Effector memory CD4-positive, alpha-beta T cell (primary cell): Measurements from ENCODE around the gene RNF11.

Source experiments
- DNase-seq, 3 donors: peaks; one replicate each; pipeline ENCODE4 v3.0.0-alpha.2; 2020
- H3K27ac ChIP-seq: 2 replicates; pipeline ENCODE4 v1.7.0; 2013; ENCODE audit warnings: mild to moderate bottlenecking, low read length, moderate library complexity; ENCODE audit not compliant: insufficient read depth, poor library complexity, severe bottlenecking
- H3K27me3 ChIP-seq: replicated peaks from 2 replicates; pipeline ENCODE4 v1.7.0; 2013; ENCODE audit warnings: mild to moderate bottlenecking, low read length; ENCODE audit not compliant: insufficient read depth, control insufficient read depth, poor library complexity, severe bottlenecking
- H3K36me3 ChIP-seq: 2 replicates; pipeline ENCODE4 v1.7.0; 2013; ENCODE audit warnings: mild to moderate bottlenecking, low read length, moderate library complexity; ENCODE audit not compliant: control insufficient read depth, insufficient read depth
- H3K4me1 ChIP-seq: 2 replicates; pipeline ENCODE4 v1.7.0; 2013; ENCODE audit warnings: low read length, mild to moderate bottlenecking; ENCODE audit not compliant: control insufficient read depth, insufficient read depth, poor library complexity, severe bottlenecking
- H3K4me3 ChIP-seq: 2 replicates; pipeline ENCODE4 v1.7.0; 2013; ENCODE audit warnings: low read length, low read depth, mild to moderate bottlenecking; ENCODE audit not compliant: insufficient read depth, poor library complexity, severe bottlenecking
- H3K9me3 ChIP-seq: 2 replicates; pipeline ENCODE4 v1.7.0; 2013; ENCODE audit warnings: mild to moderate bottlenecking, low read length, moderate library complexity; ENCODE audit not compliant: control insufficient read depth
- total RNA-seq, 3 donors: gene quantifications; one replicate each; lab custom pipeline; 2026; lab: John Stamatoyannopoulos, UW

The RNF11 gene, protein sequence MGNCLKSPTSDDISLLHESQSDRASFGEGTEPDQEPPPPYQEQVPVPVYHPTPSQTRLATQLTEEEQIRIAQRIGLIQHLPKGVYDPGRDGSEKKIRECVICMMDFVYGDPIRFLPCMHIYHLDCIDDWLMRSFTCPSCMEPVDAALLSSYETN
- total RNA-seq, result 70.9 to 170 (median 116) reads per million in 3 donors

DNA sequence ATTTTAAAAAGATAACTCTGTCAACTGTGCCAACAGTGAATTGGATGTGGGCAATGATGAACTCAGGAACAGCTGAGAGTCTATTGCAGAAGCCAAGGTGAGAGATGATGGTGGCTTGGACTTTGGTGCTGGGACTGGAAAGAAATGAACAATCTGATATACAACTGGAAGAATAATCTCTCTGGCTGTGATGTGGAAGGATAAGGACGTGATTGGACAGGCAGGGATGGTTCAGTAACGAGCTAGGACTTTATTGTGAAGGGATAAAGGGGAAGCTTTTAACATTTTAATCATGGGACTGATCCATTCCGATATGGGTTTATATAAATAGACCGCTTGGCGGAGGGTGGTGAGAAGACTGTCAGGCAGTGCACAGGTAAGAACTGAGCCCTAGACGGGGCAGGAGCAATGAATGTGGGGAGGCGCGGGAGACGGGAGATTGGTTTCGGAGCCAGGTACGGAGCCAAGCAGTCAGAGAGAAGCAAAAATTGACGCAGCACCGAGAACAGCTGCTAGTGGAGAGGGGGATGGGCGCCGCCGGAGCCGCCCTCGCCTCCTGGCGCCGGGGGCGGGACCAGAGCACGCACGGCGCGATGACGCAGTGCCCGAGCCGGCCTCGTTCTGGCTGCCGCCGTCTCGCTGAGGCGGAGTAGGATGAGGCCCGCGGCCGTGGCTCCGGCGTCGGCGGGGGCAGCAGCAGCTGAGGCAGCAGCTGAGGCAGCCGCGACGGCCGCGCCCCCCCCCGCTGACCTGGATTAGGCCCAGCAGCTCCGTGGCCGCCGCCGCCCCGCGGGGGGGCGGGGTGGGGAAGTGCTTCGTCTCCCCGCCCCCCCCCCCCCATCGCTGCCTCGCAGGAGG lies at the start of gene RNF11:
RNF11 (plus strand) TSS at position 601 of the 858 bp plus-strand sequence. CDS start 484 bp downstream, outside the sequence.
- peaks cover 18% of the 10 kb centered on the region for H3K4me1 ChIP-seq
- H3K36me3 ChIP-seq, result no peaks in the 10 kb centered on the region
- H3K9me3 ChIP-seq, result no peaks in the 10 kb centered on the region
- H3K27me3 ChIP-seq, result no peaks in the 10 kb centered on the region
- H3K27ac ChIP-seq, result peak within 1 kb of the TSS; percentile 92
- peak within 1 kb of the TSS; percentile 98 for H3K4me3 ChIP-seq
- DNase-seq, result peak; percentile 86 to 87 (median 86)

GRCh38 chr1:51188230-51188629 lies 47.8 kb upstream of the RNF11 start:
- DNase-seq, result no peak
- Histone ChIP-seq H3K27me3 (no peaks in the 10 kb centered on the region), H3K9me3 (no peaks in the 10 kb centered on the region), H3K27ac (no peak overlapping the region), H3K4me1 (no peaks in the 10 kb centered on the region), H3K36me3 (no peaks in the 10 kb centered on the region), H3K4me3 (no peak overlapping the region)

DNA sequence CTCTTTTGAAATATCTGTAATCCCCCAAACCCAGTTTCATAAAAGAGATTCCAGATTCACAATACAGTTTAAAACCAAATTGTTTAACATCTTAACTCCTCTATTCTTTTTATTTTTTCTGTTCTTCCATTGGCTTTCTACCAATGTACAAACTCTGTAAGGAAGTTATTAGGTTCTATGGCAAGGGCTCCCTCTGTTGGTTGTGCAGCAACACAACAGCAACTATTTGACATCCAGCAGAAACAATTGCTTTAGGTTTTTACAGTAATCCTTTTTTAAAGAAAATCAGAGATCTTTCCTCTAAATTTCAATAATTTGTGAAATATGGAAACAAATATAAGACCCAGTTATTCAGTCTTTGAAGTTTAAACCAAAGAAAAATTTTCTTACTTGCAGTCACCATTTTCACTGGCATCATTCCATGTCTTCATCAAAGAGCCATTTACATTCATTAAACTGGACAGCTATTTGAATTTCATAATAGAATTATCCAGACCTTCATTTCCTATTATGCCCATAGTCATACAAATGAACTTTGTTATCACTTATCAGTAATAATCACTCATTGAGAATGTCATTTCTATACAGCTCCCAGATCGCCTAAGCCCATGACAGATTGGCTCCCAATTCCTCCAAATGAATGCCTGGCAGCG lies 46.5 kb upstream of the RNF11 start:
- DNase-seq, result peak in 1 of 3 donors; percentile 22
- H3K4me1 ChIP-seq, result no peaks in the 10 kb centered on the region
- no peaks in the 10 kb centered on the region for H3K9me3 ChIP-seq
- H3K27me3 ChIP-seq, result no peaks in the 10 kb centered on the region
- H3K27ac ChIP-seq, result no peak overlapping the region
- no peaks in the 10 kb centered on the region for H3K36me3 ChIP-seq
- H3K4me3 ChIP-seq, result no peak overlapping the region

DNA sequence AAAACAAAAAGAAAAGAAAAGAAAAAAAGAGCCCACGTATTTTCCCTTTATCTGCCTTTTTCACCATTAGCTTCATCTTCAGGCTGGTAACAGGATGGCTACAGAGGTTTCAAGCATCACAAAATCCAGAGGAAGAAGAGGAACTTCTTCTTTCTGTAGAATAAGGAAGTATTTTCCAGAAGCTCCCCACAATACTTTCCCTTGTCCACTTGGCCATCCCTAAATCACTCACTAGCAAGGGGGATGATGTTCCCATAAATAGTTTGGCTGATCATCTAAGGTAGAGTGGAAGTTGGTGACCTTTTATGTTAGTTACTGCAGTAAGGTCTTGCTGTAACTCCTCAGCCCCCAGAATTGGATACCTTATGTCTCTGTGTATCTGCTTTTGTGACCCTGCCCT lies 45.1 kb upstream of the RNF11 start:
- no peak overlapping the region for H3K4me3 ChIP-seq
- no peak for DNase-seq
- H3K4me1 ChIP-seq, result no peaks in the 10 kb centered on the region
- H3K9me3 ChIP-seq, result no peaks in the 10 kb centered on the region
- H3K27ac ChIP-seq, result no peak overlapping the region
- no peaks in the 10 kb centered on the region for H3K36me3 ChIP-seq
- H3K27me3 ChIP-seq, result no peaks in the 10 kb centered on the region

- H3K4me3 ChIP-seq, result no peak overlapping the region
- H3K27ac ChIP-seq, result no peak overlapping the region
- DNase-seq, result peak in 2 of 3 donors; percentile 4 to 18
- no peaks in the 10 kb centered on the region for H3K4me1 ChIP-seq
- no peaks in the 10 kb centered on the region for H3K27me3 ChIP-seq
- no peaks in the 10 kb centered on the region for H3K9me3 ChIP-seq
- H3K36me3 ChIP-seq, result no peaks in the 10 kb centered on the region
Measured at GRCh38 chr1:51192213-51192843, 43.7 kb upstream of the RNF11 start.

GRCh38 chr1:51193564-51193963 lies 42.5 kb upstream of the RNF11 start:
- no peaks in the 10 kb centered on the region for H3K36me3 ChIP-seq
- no peak for DNase-seq
- H3K27me3 ChIP-seq, result no peaks in the 10 kb centered on the region
- no peaks in the 10 kb centered on the region for H3K4me1 ChIP-seq
- H3K9me3 ChIP-seq, result no peaks in the 10 kb centered on the region
- H3K27ac ChIP-seq, result no peak overlapping the region
- H3K4me3 ChIP-seq, result no peak overlapping the region

GRCh38 chr1:51203121-51203873 lies 32.8 kb upstream of the RNF11 start:
- Histone ChIP-seq H3K36me3 (no peaks in the 10 kb centered on the region), H3K4me1 (no peaks in the 10 kb centered on the region), H3K27me3 (no peaks in the 10 kb centered on the region), H3K27ac (no peak overlapping the region), H3K4me3 (no peak overlapping the region), H3K9me3 (no peaks in the 10 kb centered on the region)
- DNase-seq, result no peak

GRCh38 chr1:51203874-51204245 lies 32.2 kb upstream of the RNF11 start:
- DNase-seq, result no peak
- Histone ChIP-seq H3K9me3 (no peaks in the 10 kb centered on the region), H3K27ac (no peak overlapping the region), H3K4me3 (no peak overlapping the region), H3K27me3 (no peaks in the 10 kb centered on the region), H3K36me3 (no peaks in the 10 kb centered on the region), H3K4me1 (no peaks in the 10 kb centered on the region)

- H3K4me1 ChIP-seq, result peaks cover 9% of the 10 kb centered on the region
- no peaks in the 10 kb centered on the region for H3K9me3 ChIP-seq
- no peaks in the 10 kb centered on the region for H3K27me3 ChIP-seq
- no peak overlapping the region for H3K4me3 ChIP-seq
- no peak overlapping the region for H3K27ac ChIP-seq
- H3K36me3 ChIP-seq, result no peaks in the 10 kb centered on the region
- no peak for DNase-seq
Measured at GRCh38 chr1:51210055-51210454, 26.0 kb upstream of the RNF11 start.
